ENCODE data around the gene HARBI1. TPM values are rescaled to one million over a fixed set of nuclear protein-coding genes. Genes with fewer than 3 reads are reported as not detected.
A peak's percentile ranks its signal among the peaks of the same experiment; 100 is the strongest.

HARBI1 gene
- polyA plus RNA-seq, 1 experiment, result 4.3 TPM

DNA sequence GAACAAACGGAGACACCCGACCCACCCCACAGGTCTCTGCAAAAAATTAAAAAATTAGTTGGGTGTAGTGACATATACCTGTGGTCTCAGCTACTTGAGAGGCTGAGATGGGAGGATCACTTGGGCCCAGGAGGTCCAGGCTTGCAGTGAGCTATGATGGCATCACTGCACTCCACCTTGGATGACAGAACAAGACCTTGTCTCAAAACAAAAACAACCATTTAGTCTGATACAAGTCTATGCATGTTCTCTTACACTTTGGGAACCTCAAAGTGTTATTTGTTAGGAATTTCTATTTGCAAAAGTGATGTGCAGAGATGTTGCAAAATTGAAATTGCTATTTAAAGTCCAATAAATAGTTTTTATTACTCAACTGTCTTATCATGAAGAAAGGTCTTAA, 14.6 kb upstream of the HARBI1 start:
- no peak for DNase-seq (ENCODE audit: low read depth, low spot score)
- CTCF ChIA-PET, result interaction anchor here (0.6 to 1.2 kb wide), 4 partner anchors 13 to 15 kb away, joined by 3 to 4 read pairs (median 3); partner anchors contain the start of genes ATG13 and HARBI1
- Histone ChIP-seq H3K4me3 (ENCODE audit: low read depth, low read length) (no peak overlapping the region), H3K9me3 (ENCODE audit: control insufficient read depth, insufficient read depth, low read length) (no peaks in the 10 kb centered on the region), H3K27me3 (ENCODE audit: control insufficient read depth, insufficient read depth, low read length) (no peaks in the 10 kb centered on the region), H3K27ac (ENCODE audit: low read depth, low read length) (no peak overlapping the region)
- POLR2A ChIA-PET, result no interaction called here
- TF ChIP-seq, protein P1, sequence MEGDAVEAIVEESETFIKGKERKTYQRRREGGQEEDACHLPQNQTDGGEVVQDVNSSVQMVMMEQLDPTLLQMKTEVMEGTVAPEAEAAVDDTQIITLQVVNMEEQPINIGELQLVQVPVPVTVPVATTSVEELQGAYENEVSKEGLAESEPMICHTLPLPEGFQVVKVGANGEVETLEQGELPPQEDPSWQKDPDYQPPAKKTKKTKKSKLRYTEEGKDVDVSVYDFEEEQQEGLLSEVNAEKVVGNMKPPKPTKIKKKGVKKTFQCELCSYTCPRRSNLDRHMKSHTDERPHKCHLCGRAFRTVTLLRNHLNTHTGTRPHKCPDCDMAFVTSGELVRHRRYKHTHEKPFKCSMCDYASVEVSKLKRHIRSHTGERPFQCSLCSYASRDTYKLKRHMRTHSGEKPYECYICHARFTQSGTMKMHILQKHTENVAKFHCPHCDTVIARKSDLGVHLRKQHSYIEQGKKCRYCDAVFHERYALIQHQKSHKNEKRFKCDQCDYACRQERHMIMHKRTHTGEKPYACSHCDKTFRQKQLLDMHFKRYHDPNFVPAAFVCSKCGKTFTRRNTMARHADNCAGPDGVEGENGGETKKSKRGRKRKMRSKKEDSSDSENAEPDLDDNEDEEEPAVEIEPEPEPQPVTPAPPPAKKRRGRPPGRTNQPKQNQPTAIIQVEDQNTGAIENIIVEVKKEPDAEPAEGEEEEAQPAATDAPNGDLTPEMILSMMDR (IDR thresholded peaks at IDR 0.05; ENCODE audit: low read depth, low read length), result no peak

DNA sequence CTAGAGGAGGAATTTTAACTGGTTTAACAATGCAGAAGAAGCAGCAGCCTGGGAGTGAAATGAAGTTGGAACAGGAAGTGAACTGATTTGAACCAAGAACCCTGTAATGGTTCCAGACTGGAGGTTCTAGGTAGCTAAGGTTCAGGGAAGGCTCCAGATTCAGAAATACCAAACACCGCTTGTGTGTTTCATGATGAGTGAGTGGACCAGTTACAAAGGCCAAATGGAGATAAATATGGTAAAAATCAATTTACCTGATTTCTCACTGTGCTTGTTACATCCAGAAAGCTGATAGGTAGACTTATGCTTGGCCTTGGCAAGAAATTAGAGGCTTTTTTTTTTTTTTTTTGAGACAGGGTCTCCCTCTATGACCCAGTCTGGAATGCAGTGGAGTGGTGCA, 13.2 kb upstream of the HARBI1 start:
- POLR2A ChIA-PET, result interaction anchor here (0.6 kb wide), 1 partner anchor 18 kb away, joined by 6 read pairs; no protein-coding TSS in a partner anchor

GRCh38 chr11:46628961-46629360, 11.9 kb upstream of the HARBI1 start:
- POLR2A ChIA-PET, result no interaction called here

More for the DNA sequence above, 13.2 kb upstream of the HARBI1 start:
- no peak for DNase-seq (ENCODE audit: low read depth, low spot score)
- Histone ChIP-seq H3K27ac (ENCODE audit: low read depth, low read length) (no peak overlapping the region), H3K27me3 (ENCODE audit: control insufficient read depth, insufficient read depth, low read length) (no peaks in the 10 kb centered on the region), H3K9me3 (ENCODE audit: control insufficient read depth, insufficient read depth, low read length) (no peaks in the 10 kb centered on the region), H3K4me3 (ENCODE audit: low read depth, low read length) (no peak overlapping the region)
- CTCF ChIA-PET, result interaction anchor here (0.7 to 1.9 kb wide), 2 partner anchors 12 to 241 kb away, joined by 3 to 9 read pairs; partner anchors contain the start of genes ATG13 and HARBI1
- TF ChIP-seq, protein P1 (IDR thresholded peaks at IDR 0.05; ENCODE audit: low read depth, low read length), result no peak

GRCh38 chr11:46625406-46625805, 8.4 kb upstream of the HARBI1 start:
- TF ChIP-seq, protein P1 (IDR thresholded peaks at IDR 0.05; ENCODE audit: low read depth, low read length), result no peak
- POLR2A ChIA-PET, result no interaction called here

More at GRCh38 chr11:46628961-46629360, 11.9 kb upstream of the HARBI1 start:
- H3K27ac ChIP-seq (ENCODE audit: low read depth, low read length), result no peak overlapping the region
- H3K4me3 ChIP-seq (ENCODE audit: low read depth, low read length), result no peak overlapping the region
- H3K27me3 ChIP-seq (ENCODE audit: control insufficient read depth, insufficient read depth, low read length), result no peaks in the 10 kb centered on the region
- no peaks in the 10 kb centered on the region for H3K9me3 ChIP-seq (ENCODE audit: control insufficient read depth, insufficient read depth, low read length)
- TF ChIP-seq, protein P1 (IDR thresholded peaks at IDR 0.05; ENCODE audit: low read depth, low read length), result no peak
- DNase-seq (ENCODE audit: low read depth, low spot score), result no peak
- CTCF ChIA-PET, result interaction anchor here (1.9 kb wide), 1 partner anchor 11 kb away, joined by 9 read pairs; the partner anchor contains the start of genes ATG13 and HARBI1

DNA sequence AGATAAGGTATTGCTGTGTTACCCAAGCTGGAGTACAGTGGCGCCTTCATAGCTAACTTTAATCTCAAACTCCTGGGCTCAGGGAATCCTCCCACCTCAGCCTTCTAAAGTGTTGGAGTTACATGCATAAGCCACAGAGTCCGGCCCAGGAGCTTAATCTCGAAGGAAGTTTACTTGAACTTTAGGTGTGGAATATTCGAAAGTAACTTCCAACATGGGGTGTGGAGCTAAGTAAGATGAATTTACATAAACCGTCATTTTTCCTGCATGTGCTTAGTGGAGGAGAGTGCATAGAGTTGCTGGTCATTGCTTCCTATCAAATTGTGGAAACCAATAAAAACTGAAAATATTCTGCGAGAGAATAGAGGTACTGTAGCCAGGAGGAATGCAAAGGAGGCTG, 1.8 kb upstream of the HARBI1 start:
- no peaks in the 10 kb centered on the region for H3K9me3 ChIP-seq (ENCODE audit: control insufficient read depth, insufficient read depth, low read length)
- ChIA-PET POLR2A (interaction anchor here (0.8 to 1.0 kb wide), 3 partner anchors 25 to 39 kb away, joined by 3 read pairs; partner anchors contain the start of gene AMBRA1), CTCF (interaction anchor here (0.6 to 2.5 kb wide), 17 partner anchors 8 to 230 kb away, joined by 3 to 23 read pairs (median 5); no protein-coding TSS in a partner anchor)
- H3K4me3 ChIP-seq (ENCODE audit: low read depth, low read length), result peak overlapping the region; percentile 100
- no peak for DNase-seq (ENCODE audit: low read depth, low spot score)
- TF ChIP-seq, protein P1 (IDR thresholded peaks at IDR 0.05; ENCODE audit: low read depth, low read length), result no peak
- H3K27ac ChIP-seq (ENCODE audit: low read depth, low read length), result no peak overlapping the region
- H3K27me3 ChIP-seq (ENCODE audit: control insufficient read depth, insufficient read depth, low read length), result no peaks in the 10 kb centered on the region

More at GRCh38 chr11:46625406-46625805, 8.4 kb upstream of the HARBI1 start:
- Histone ChIP-seq H3K27me3 (ENCODE audit: control insufficient read depth, insufficient read depth, low read length) (no peaks in the 10 kb centered on the region), H3K27ac (ENCODE audit: low read depth, low read length) (no peak overlapping the region), H3K9me3 (ENCODE audit: control insufficient read depth, insufficient read depth, low read length) (no peaks in the 10 kb centered on the region), H3K4me3 (ENCODE audit: low read depth, low read length) (no peak overlapping the region)
- no peak for DNase-seq (ENCODE audit: low read depth, low spot score)
- CTCF ChIA-PET, result no interaction called here

All from AG04450 (cell line).